HCT116 (cell line): ENCODE measurements around the gene FAAP24.

Source experiments
- ATF3 ChIP-seq: IDR thresholded peaks from 2 replicates; pipeline ENCODE4 v1.6.1; 2012
- CEBPB ChIP-seq: IDR thresholded peaks from 2 replicates; pipeline ENCODE4 v1.6.1; 2012; ENCODE audit warnings: low read depth
- CTCF ChIP-seq, 3 experiments: fragments of 200-600 bp in 1 of 3; sonication (generic) in 1 of 3; IDR thresholded peaks in 2 of 3; conservative IDR thresholded peaks in 1 of 3; 2 replicates each; pipeline ENCODE4 v1.5.1; 2012 to 2017; ENCODE audit warnings: low read depth in 2 of 3, low read length in 2 of 3, antibody characterized with exemption in 1 of 3, borderline replicate concordance in 1 of 3, control low read depth in 1 of 3, mild to moderate bottlenecking in 1 of 3, mixed read lengths in 1 of 3, mixed run types in 1 of 3, moderate library complexity in 1 of 3; ENCODE audit not compliant: insufficient read depth in 1 of 3
- ELF1 ChIP-seq: IDR thresholded peaks from 2 replicates; pipeline ENCODE4 v1.6.1; 2012; ENCODE audit warnings: low read depth, borderline replicate concordance
- EZH2 ChIP-seq: fragments of 200-600 bp; sonication (generic); IDR thresholded peaks from 2 replicates; pipeline ENCODE4 v1.6.1; 2017; ENCODE audit warnings: antibody characterized with exemption, mixed run types
- EZH2phosphoT487 ChIP-seq: fragments of 200-600 bp; IDR thresholded peaks from 2 replicates; pipeline ENCODE4 v1.6.1; 2018; ENCODE audit warnings: antibody characterized with exemption, borderline replicate concordance
- JUND ChIP-seq: IDR thresholded peaks from 2 replicates; pipeline ENCODE4 v1.6.1; 2012
- MAX ChIP-seq: IDR thresholded peaks from 2 replicates; pipeline ENCODE4 v1.6.1; 2012
- POLR2A ChIP-seq: IDR thresholded peaks from 2 replicates; pipeline ENCODE4 v1.7.0; 2011; ENCODE audit warnings: borderline replicate concordance; ENCODE audit not compliant: insufficient read depth, insufficient read length; ENCODE audit errors: extremely low read depth
- POLR2AphosphoS5 ChIP-seq: IDR thresholded peaks from 2 replicates; pipeline ENCODE4 v1.6.1; 2011; ENCODE audit warnings: mild to moderate bottlenecking, low read depth, low read length, moderate library complexity
- RAD21 ChIP-seq: IDR thresholded peaks from 2 replicates; pipeline ENCODE4 v1.6.1; 2012; ENCODE audit warnings: low read depth, mild to moderate bottlenecking
- REST ChIP-seq: IDR thresholded peaks from 2 replicates; pipeline ENCODE4 v1.6.1; 2012; ENCODE audit warnings: low read depth
- ZBTB33 ChIP-seq: IDR thresholded peaks from 2 replicates; pipeline ENCODE4 v1.6.1; 2011; ENCODE audit warnings: mild to moderate bottlenecking, low read length, moderate library complexity; ENCODE audit not compliant: insufficient replicate concordance; ENCODE audit errors: extremely low read depth
- ZNF274 ChIP-seq: fragments of 200-500 bp; sonication (Bioruptor generic); IDR thresholded peaks from 2 replicates; pipeline ENCODE4 v1.6.1; 2014; ENCODE audit warnings: mild to moderate bottlenecking, low read depth, low read length, inconsistent platforms

- no peak for TF ChIP-seq CTCF (IDR thresholded peaks at IDR 0.05 in 2 of 3, conservative IDR thresholded peaks at IDR 0.05 in 1 of 3; ENCODE audit: borderline replicate concordance in 1 of 3, insufficient read depth in 1 of 3, low read depth in 2 of 3, low read length in 2 of 3)
- TF ChIP-seq MAX: no peak
- TF ChIP-seq POLR2A: no peak
- no peak for TF ChIP-seq ELF1
- TF ChIP-seq EZH2: no peak
- no peak for TF ChIP-seq POLR2AphosphoS5
- no peak for TF ChIP-seq EZH2phosphoT487
- no peak for TF ChIP-seq ZNF274
- no peak for TF ChIP-seq CEBPB
- TF ChIP-seq ZBTB33: no peak
- no peak for TF ChIP-seq ATF3
- no peak for TF ChIP-seq REST
- TF ChIP-seq JUND: no peak
- TF ChIP-seq RAD21: no peak
Measured at GRCh38 chr19:32988724-32989123, 16.7 kb downstream of the FAAP24 start.
